H9 (cell line): ENCODE data around the gene LRP2BP. TPM values are rescaled to one million over a fixed set of nuclear protein-coding genes. Genes with fewer than 3 reads are reported as not detected.

Source experiments
- DNase-seq: peaks from one replicate; pipeline ENCODE4 v3.0.0-alpha.2; 2017
- H2AFZ ChIP-seq: one replicate; pipeline ENCODE4 v1.6.1; 2013; ENCODE audit warnings: mild to moderate bottlenecking, low read length, control low read depth, moderate library complexity
- H2AK5ac ChIP-seq: 2 replicates; pipeline ENCODE4 v1.6.1; 2013; ENCODE audit warnings: low read length, control low read depth, mixed read lengths; ENCODE audit not compliant: insufficient read length
- H2BK120ac ChIP-seq: one replicate; pipeline ENCODE4 v1.6.1; 2013; ENCODE audit warnings: low read depth, mild to moderate bottlenecking, low read length, control low read depth, inconsistent platforms; ENCODE audit not compliant: poor library complexity, severe bottlenecking
- H2BK12ac ChIP-seq: 2 replicates; pipeline ENCODE4 v1.6.1; 2013; ENCODE audit warnings: low read length, control low read depth, mixed read lengths, low read depth; ENCODE audit not compliant: insufficient read length
- H2BK15ac ChIP-seq: 2 replicates; pipeline ENCODE4 v1.6.1; 2013; ENCODE audit warnings: low read depth, low read length, control low read depth
- H2BK20ac ChIP-seq: one replicate; pipeline ENCODE4 v1.6.1; 2013; ENCODE audit warnings: low read depth, mild to moderate bottlenecking, low read length, control low read depth, inconsistent platforms; ENCODE audit not compliant: poor library complexity, severe bottlenecking
- H2BK5ac ChIP-seq: 2 replicates; pipeline ENCODE4 v1.6.1; 2013; ENCODE audit warnings: low read length, control low read depth, mixed read lengths; ENCODE audit not compliant: insufficient read length
- H3K14ac ChIP-seq: 2 replicates; pipeline ENCODE4 v1.6.1; 2013; ENCODE audit warnings: low read length, control low read depth; ENCODE audit not compliant: insufficient read depth
- H3K18ac ChIP-seq: 2 replicates; pipeline ENCODE4 v1.6.1; 2013; ENCODE audit warnings: low read depth, mild to moderate bottlenecking, mixed read lengths, low read length, control low read depth; ENCODE audit not compliant: insufficient read length
- H3K23ac ChIP-seq: 2 replicates; pipeline ENCODE4 v1.6.1; 2013; ENCODE audit warnings: low read length, control low read depth, mixed read lengths, low read depth; ENCODE audit not compliant: insufficient read length
- H3K23me2 ChIP-seq: 2 replicates; pipeline ENCODE4 v1.6.1; 2013; ENCODE audit warnings: low read depth, mild to moderate bottlenecking, mixed read lengths, low read length, control low read depth; ENCODE audit not compliant: insufficient read length, poor library complexity, severe bottlenecking
- H3K27ac ChIP-seq: 2 replicates; pipeline ENCODE4 v1.5.1; 2013; ENCODE audit warnings: low read length, control low read depth, mixed read lengths, low read depth; ENCODE audit not compliant: insufficient read length
- H3K27me3 ChIP-seq: 2 replicates; pipeline ENCODE4 v1.6.1; 2013; ENCODE audit warnings: low read length, control low read depth, inconsistent platforms; ENCODE audit not compliant: insufficient read depth
- H3K4ac ChIP-seq: 2 replicates; pipeline ENCODE4 v1.6.1; 2013; ENCODE audit warnings: low read depth, mild to moderate bottlenecking, control low read depth, inconsistent platforms, low read length, moderate library complexity
- H3K4me1 ChIP-seq: 2 replicates; pipeline ENCODE4 v1.6.1; 2013; ENCODE audit warnings: low read length, control low read depth, inconsistent platforms; ENCODE audit not compliant: insufficient read depth
- H3K4me2 ChIP-seq: 2 replicates; pipeline ENCODE4 v1.6.1; 2013; ENCODE audit warnings: low read length, control low read depth, mixed read lengths; ENCODE audit not compliant: insufficient read length, insufficient read depth
- H3K56ac ChIP-seq: 2 replicates; pipeline ENCODE4 v1.6.1; 2013; ENCODE audit warnings: low read depth, mild to moderate bottlenecking, mixed read lengths, low read length, control low read depth; ENCODE audit not compliant: insufficient read length
- H3K79me1 ChIP-seq: 2 replicates; pipeline ENCODE4 v1.6.1; 2013; ENCODE audit warnings: low read depth, mild to moderate bottlenecking, moderate library complexity, low read length, control low read depth, inconsistent platforms; ENCODE audit not compliant: insufficient read depth, poor library complexity, severe bottlenecking
- H3K79me2 ChIP-seq: 2 replicates; pipeline ENCODE4 v1.6.1; 2013; ENCODE audit warnings: low read length, control low read depth, inconsistent platforms; ENCODE audit not compliant: insufficient read depth
- H3K9ac ChIP-seq: 2 replicates; pipeline ENCODE4 v1.6.1; 2013; ENCODE audit warnings: low read length, control low read depth, mixed read lengths; ENCODE audit not compliant: insufficient read length; ENCODE audit errors: extremely low read depth
- H3K9me3 ChIP-seq: one replicate; pipeline ENCODE4 v1.6.1; 2013; ENCODE audit warnings: low read depth, low read length, inconsistent platforms; ENCODE audit not compliant: control insufficient read depth
- H3T11ph ChIP-seq: one replicate; pipeline ENCODE4 v1.6.1; 2013; ENCODE audit warnings: mild to moderate bottlenecking, low read length, control low read depth, inconsistent platforms
- H4K20me1 ChIP-seq: one replicate; pipeline ENCODE4 v1.6.1; 2013; ENCODE audit not compliant: control insufficient read depth, insufficient read length, insufficient read depth
- H4K5ac ChIP-seq: 2 replicates; pipeline ENCODE4 v1.6.1; 2013; ENCODE audit warnings: low read depth, mild to moderate bottlenecking, mixed read lengths, low read length, control low read depth; ENCODE audit not compliant: insufficient read length
- H4K8ac ChIP-seq: replicated peaks from 2 replicates; pipeline ENCODE4 v1.6.1; 2013; ENCODE audit warnings: low read length, control low read depth, mixed read lengths, low read depth; ENCODE audit not compliant: insufficient read length
- H4K91ac ChIP-seq: 2 replicates; pipeline ENCODE4 v1.6.1; 2013; ENCODE audit warnings: low read depth, mild to moderate bottlenecking, moderate library complexity, mixed read lengths, low read length, control low read depth; ENCODE audit not compliant: insufficient read length
- H3K27ac Mint-ChIP-seq, 3 experiments: 2 replicates in 2 of 3; 3 replicates in 1 of 3; pipeline ENCODE4 v1.8.0; 2020 to 2021; ENCODE audit warnings: mixed read lengths in 3 of 3, mild to moderate bottlenecking in 1 of 3, moderate library complexity in 1 of 3
- H3K27me3 Mint-ChIP-seq: 2 replicates; pipeline ENCODE4 v1.8.0; 2021; ENCODE audit warnings: low read depth, mild to moderate bottlenecking, moderate library complexity, mixed read lengths
- H3K36me3 Mint-ChIP-seq, 3 experiments: 2 replicates in 2 of 3; 3 replicates in 1 of 3; pipeline ENCODE4 v1.8.0; 2020 to 2021; ENCODE audit warnings: low read depth in 3 of 3, mixed read lengths in 3 of 3; ENCODE audit not compliant: insufficient read depth in 1 of 3
- H3K4me1 Mint-ChIP-seq, 2 experiments: 2 replicates each; pipeline ENCODE4 v1.8.0; 2020; ENCODE audit warnings: mixed read lengths in 2 of 2
- H3K4me3 Mint-ChIP-seq, 2 experiments: 2 replicates in 1 of 2; 3 replicates in 1 of 2; pipeline ENCODE4 v1.8.0; 2020 to 2021; ENCODE audit warnings: mild to moderate bottlenecking in 2 of 2, mixed read lengths in 2 of 2, moderate library complexity in 1 of 2
- H3K9me3 Mint-ChIP-seq, 2 experiments: 2 replicates in 1 of 2; 3 replicates in 1 of 2; pipeline ENCODE4 v1.8.0; 2020; ENCODE audit warnings: mild to moderate bottlenecking in 2 of 2, mixed read lengths in 2 of 2, moderate library complexity in 1 of 2
- total RNA-seq: library from RNA; stranded (reverse); gene quantifications from 2 replicates; pipeline ENCODE4 v1.2.1, GENCODE V29; 2021
- TF ChIP-seq, protein P1 (sequence below): fragments of 200-600 bp; sonication (generic); conservative IDR thresholded peaks from 3 replicates; pipeline ENCODE4 v1.8.0; 2021; ENCODE audit warnings: antibody characterized with exemption, mild to moderate bottlenecking

Gene LRP2BP
- total RNA-seq, 1 experiment from 2014 or later: 0.46 TPM

DNA sequence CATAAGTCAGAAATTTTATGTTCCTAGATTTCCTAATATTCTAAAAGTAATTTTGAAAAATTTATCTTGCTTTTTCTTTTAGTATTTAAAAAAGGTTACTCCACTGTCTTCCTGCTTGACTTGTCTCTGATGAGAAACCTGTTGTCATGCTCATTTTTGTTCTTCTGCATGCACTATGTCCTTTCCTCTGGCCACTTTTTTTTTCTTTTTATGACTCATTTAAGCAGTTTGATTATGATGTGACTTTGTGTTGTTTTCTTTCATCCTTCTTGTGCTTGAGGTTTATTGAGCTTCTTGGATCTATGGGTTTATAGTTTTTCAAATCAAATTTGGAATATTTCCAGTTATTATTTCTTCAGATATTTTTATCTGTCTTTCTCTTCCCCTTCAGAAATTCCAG is 42.1 kb upstream of the LRP2BP start:
- no peak overlapping the region for H3K23ac ChIP-seq
- no peak for DNase-seq
- TF ChIP-seq, protein P1, sequence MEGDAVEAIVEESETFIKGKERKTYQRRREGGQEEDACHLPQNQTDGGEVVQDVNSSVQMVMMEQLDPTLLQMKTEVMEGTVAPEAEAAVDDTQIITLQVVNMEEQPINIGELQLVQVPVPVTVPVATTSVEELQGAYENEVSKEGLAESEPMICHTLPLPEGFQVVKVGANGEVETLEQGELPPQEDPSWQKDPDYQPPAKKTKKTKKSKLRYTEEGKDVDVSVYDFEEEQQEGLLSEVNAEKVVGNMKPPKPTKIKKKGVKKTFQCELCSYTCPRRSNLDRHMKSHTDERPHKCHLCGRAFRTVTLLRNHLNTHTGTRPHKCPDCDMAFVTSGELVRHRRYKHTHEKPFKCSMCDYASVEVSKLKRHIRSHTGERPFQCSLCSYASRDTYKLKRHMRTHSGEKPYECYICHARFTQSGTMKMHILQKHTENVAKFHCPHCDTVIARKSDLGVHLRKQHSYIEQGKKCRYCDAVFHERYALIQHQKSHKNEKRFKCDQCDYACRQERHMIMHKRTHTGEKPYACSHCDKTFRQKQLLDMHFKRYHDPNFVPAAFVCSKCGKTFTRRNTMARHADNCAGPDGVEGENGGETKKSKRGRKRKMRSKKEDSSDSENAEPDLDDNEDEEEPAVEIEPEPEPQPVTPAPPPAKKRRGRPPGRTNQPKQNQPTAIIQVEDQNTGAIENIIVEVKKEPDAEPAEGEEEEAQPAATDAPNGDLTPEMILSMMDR: no peak

More for the DNA sequence above, 42.1 kb upstream of the LRP2BP start:
- Histone ChIP-seq H2AFZ (no peak overlapping the region), H3K79me2 (no peaks in the 10 kb centered on the region), H3K9ac (no peak overlapping the region), H2BK20ac (no peak overlapping the region), H2BK5ac (no peak overlapping the region), H4K8ac (no peak overlapping the region), H2BK15ac (no peak overlapping the region), H4K91ac (no peak overlapping the region), H2BK120ac (no peak overlapping the region), H2AK5ac (no peak overlapping the region), H3K56ac (no peak overlapping the region), H3K4me1 (no peaks in the 10 kb centered on the region), H3K18ac (no peak overlapping the region), H3K79me1 (no peaks in the 10 kb centered on the region), H3T11ph (no peak overlapping the region), H4K5ac (no peak overlapping the region), H2BK12ac (no peak overlapping the region), H3K23me2 (no peaks in the 10 kb centered on the region), H3K27ac (no peak overlapping the region), H3K14ac (no peak overlapping the region), H3K4me2 (no peak overlapping the region), H4K20me1 (no peaks in the 10 kb centered on the region), H3K27me3 (no peaks in the 10 kb centered on the region), H3K9me3 (no peaks in the 10 kb centered on the region), H3K4ac (no peak overlapping the region)
- Mint-ChIP-seq H3K36me3 (no peaks in the 10 kb centered on the region), H3K4me1 (no peaks in the 10 kb centered on the region), H3K27me3 (no peaks in the 10 kb centered on the region), H3K27ac (no peak overlapping the region), H3K9me3 (no peaks in the 10 kb centered on the region), H3K4me3 (no peak overlapping the region)
